GM12878 (cell line): ENCODE measurements around the gene NAA38. TPM values are rescaled to one million over a fixed set of nuclear protein-coding genes. Genes with fewer than 3 reads are reported as not detected.

Experiments
- ATAC-seq: fragments of 200-7000 bp; cut with Tn5 transposase; 3 replicates; pipeline ENCODE4 v1.9.1; 2020; ENCODE audit warnings: mild to moderate bottlenecking, moderate library complexity
- BruUV-seq: library from RNA; stranded (reverse); fragments of 400-500 nt; replicated peaks from 2 replicates; lab custom pipeline; 2021; lab: Mats Ljungman, UMichigan
- CTCF ChIA-PET: fragments of 300-600 bp; sonication (Branson Sonifier 250); formaldehyde crosslinking; extraction: SDS; loops from one replicate; lab custom pipeline; 2021; ENCODE audit warnings: inconsistent platforms; lab: Yijun Ruan, JAX
- POLR2A ChIA-PET: fragments of 350-600 bp; formaldehyde crosslinking; extraction: SDS; loops from one replicate; lab custom pipeline; 2021; ENCODE audit warnings: inconsistent platforms; lab: Charles Lee
- RAD21 ChIA-PET: fragments of 300-600 bp; sonication (Branson Sonifier 250); formaldehyde crosslinking; loops from one replicate; lab custom pipeline; 2023; ENCODE audit warnings: antibody characterized with exemption; ENCODE audit not compliant: unreplicated experiment; lab: Charles Lee
- SMC1A ChIA-PET: fragments of 300-600 bp; sonication (Branson Sonifier 250); formaldehyde crosslinking; loops from one replicate; lab custom pipeline; 2023; ENCODE audit not compliant: unreplicated experiment, uncharacterized antibody; lab: Charles Lee
- DNase-seq: peaks from one replicate; pipeline ENCODE4 v3.0.0-alpha.2; 2011; ENCODE audit warnings: low read depth, low spot score
- FAIRE-seq: peaks from 3 replicates; lab custom pipeline; 2011; peaks lifted over from hg19 to GRCh38; lab: Jason Lieb, UNC
- H2AFZ ChIP-seq: 2 replicates; pipeline ENCODE4 v1.6.0; 2011; ENCODE audit warnings: low read depth, low read length, control low read depth; ENCODE audit not compliant: control insufficient read depth
- H3K27ac ChIP-seq: 2 replicates; pipeline ENCODE4 v1.5.1; 2011; ENCODE audit warnings: control low read depth; ENCODE audit not compliant: control insufficient read depth, insufficient read depth
- H3K27me3 ChIP-seq, 2 experiments: replicated peaks in 1 of 2; 2 replicates each; pipeline versions ENCODE4 v1.6.0 to v1.6.1; 2011; ENCODE audit warnings: low read length in 1 of 2; ENCODE audit not compliant: control insufficient read depth in 2 of 2, insufficient read depth in 2 of 2
- H3K36me3 ChIP-seq, 2 experiments: 2 replicates each; pipeline ENCODE4 v1.5.1; 2011; ENCODE audit warnings: low read length in 1 of 2; ENCODE audit not compliant: control insufficient read depth in 2 of 2, insufficient read depth in 2 of 2
- H3K4me1 ChIP-seq: 2 replicates; pipeline ENCODE4 v1.6.1; 2011; ENCODE audit warnings: mild to moderate bottlenecking, low read length, moderate library complexity, mixed read lengths; ENCODE audit not compliant: control insufficient read depth, insufficient read depth
- H3K4me2 ChIP-seq: 2 replicates; pipeline ENCODE4 v1.6.0; 2011; ENCODE audit warnings: control low read depth; ENCODE audit not compliant: control insufficient read depth, insufficient read depth
- H3K4me3 ChIP-seq: fragments of 200-600 bp; sonication (generic); 2 replicates; pipeline ENCODE4 v1.5.1; 2016
- H3K79me2 ChIP-seq: 2 replicates; pipeline ENCODE4 v1.6.0; 2011; ENCODE audit warnings: low read length; ENCODE audit not compliant: control insufficient read depth, insufficient read depth
- H3K9ac ChIP-seq: 2 replicates; pipeline ENCODE4 v1.8.0; 2011; ENCODE audit warnings: low read length, control low read depth, mixed read lengths; ENCODE audit not compliant: control insufficient read depth, insufficient read depth
- H3K9me3 ChIP-seq: replicated peaks from 3 replicates; pipeline ENCODE4 v1.5.1; 2011; ENCODE audit warnings: mild to moderate bottlenecking, low read length; ENCODE audit not compliant: control insufficient read depth, insufficient read depth
- H4K20me1 ChIP-seq: 2 replicates; pipeline ENCODE4 v1.6.0; 2011; ENCODE audit not compliant: control insufficient read depth, insufficient read depth
- BMI1 ChIP-seq: fragments of 450-650 bp; IDR thresholded peaks from 2 replicates; pipeline ENCODE4 v1.6.1; 2016; ENCODE audit warnings: mild to moderate bottlenecking, moderate library complexity, borderline replicate concordance
- CBFB ChIP-seq: IDR thresholded peaks from 2 replicates; pipeline ENCODE4 v1.6.1; 2016; ENCODE audit warnings: antibody characterized with exemption, low read depth
- CBX5 ChIP-seq: sonication (generic); IDR thresholded peaks from 2 replicates; pipeline ENCODE4 v1.6.1; 2016; ENCODE audit warnings: low read depth, moderate library complexity, mild to moderate bottlenecking, inconsistent platforms
- CEBPB ChIP-seq, 2 experiments: fragments of 150-350 bp in 1 of 2; IDR thresholded peaks; 2 replicates each; pipeline ENCODE4 v1.6.1; 2012 to 2014; ENCODE audit warnings: low read depth in 2 of 2, low read length in 2 of 2, borderline replicate concordance in 1 of 2, inconsistent platforms in 1 of 2
- CHD4 ChIP-seq: fragments of 200-600 bp; sonication (generic); IDR thresholded peaks from 2 replicates; pipeline ENCODE4 v1.6.1; 2016; ENCODE audit warnings: mild to moderate bottlenecking
- DPF2 ChIP-seq: fragments of 450-650 bp; IDR thresholded peaks from 2 replicates; pipeline ENCODE4 v1.6.1; 2017; ENCODE audit warnings: mild to moderate bottlenecking
- FOS ChIP-seq: IDR thresholded peaks from 3 replicates; pipeline ENCODE4 v1.6.1; 2011; ENCODE audit warnings: borderline replicate concordance; ENCODE audit not compliant: insufficient read length; ENCODE audit errors: extremely low read depth
- MTA3 ChIP-seq: IDR thresholded peaks from 2 replicates; pipeline ENCODE4 v1.6.1; 2012; ENCODE audit warnings: low read length, inconsistent platforms, borderline replicate concordance
- NFYA ChIP-seq: IDR thresholded peaks from 2 replicates; pipeline ENCODE4 v1.6.1; 2011; ENCODE audit warnings: low read depth, mild to moderate bottlenecking, low read length, improper control_type of control experiment, borderline replicate concordance
- NR2C2 ChIP-seq: IDR thresholded peaks from 2 replicates; pipeline ENCODE4 v1.6.1; 2011; ENCODE audit warnings: borderline replicate concordance, low read depth; ENCODE audit not compliant: control insufficient read depth, insufficient read length
- PML ChIP-seq: IDR thresholded peaks from 2 replicates; pipeline ENCODE4 v1.6.1; 2012; ENCODE audit warnings: low read length, inconsistent platforms
- POLR2AphosphoS2 ChIP-seq: IDR thresholded peaks from 2 replicates; pipeline ENCODE4 v1.6.1; 2011; ENCODE audit warnings: low read depth, mild to moderate bottlenecking, low read length, improper control_type of control experiment, moderate library complexity
- RCOR1 ChIP-seq: conservative IDR thresholded peaks from 2 replicates; pipeline ENCODE4 v1.6.1; 2012; ENCODE audit warnings: low read depth, low read length, improper control_type of control experiment
- SMC3 ChIP-seq: IDR thresholded peaks from 2 replicates; pipeline ENCODE4 v1.6.1; 2011; ENCODE audit warnings: low read length, improper control_type of control experiment, borderline replicate concordance
- TARDBP ChIP-seq: IDR thresholded peaks from 2 replicates; pipeline ENCODE4 v1.6.1; 2016; ENCODE audit warnings: borderline replicate concordance
- TBL1XR1 ChIP-seq: IDR thresholded peaks from 2 replicates; pipeline ENCODE4 v1.6.1; 2012; ENCODE audit warnings: low read depth, low read length, improper control_type of control experiment
- WGBS: methylation state at CpG from one replicate; pipeline ENCODE4 v1.1.6; 2016; ENCODE audit warnings: low lambda C conversion rate; ENCODE audit not compliant: insufficient replicate concordance, insufficient coverage; ENCODE audit errors: missing lambda C conversion rate; 5-methylcytosine and 5-hydroxymethylcytosine counted together
- in situ Hi-C: fragments of 300-500 bp; cut with MboI; formaldehyde crosslinking; loops from 9 replicates; pipeline ENCODE4 v1.14.3; 2018; ENCODE audit warnings: mixed read lengths
- intact Hi-C: fragments of 100-400 bp; cut with micrococcal nuclease; formaldehyde crosslinking; loops from one replicate; pipeline ENCODE4 v1.14.2; 2022; ENCODE audit not compliant: unreplicated experiment
- polyA plus RNA-seq, 11 experiments: library from polyadenylated mRNA; depleted of rRNA in 4 of 11; unstranded in 6 of 11; stranded (reverse) in 5 of 11; fragments of >200 nt; fragmentation: Nextera tagmentation in 4 of 11; fragmentation: Illumina TruSeq in 1 of 11; extraction: Ambion mirVana in 4 of 11; extraction: Trizol in 1 of 11; gene quantifications; 1 replicate in 1 of 11; 2 replicates in 10 of 11; pipeline versions ENCODE4 v1.2.1 to v1.2.3, GENCODE V29; 2011 to 2016; ENCODE audit warnings: inconsistent platforms in 2 of 11, missing spikeins in 2 of 11, low read depth in 1 of 11
- total RNA-seq, 4 experiments: library from RNA; depleted of rRNA in 3 of 4; stranded (reverse); fragments of >200 nt in 3 of 4; fragmentation: Illumina TruSeq in 1 of 4; extraction: Trizol in 1 of 4; gene quantifications; 2 replicates each; pipeline versions ENCODE4 v1.2.1 to v1.2.3, GENCODE V29; 2013 to 2021
- TF ChIP-seq, protein P1 (sequence below): IDR thresholded peaks from 2 replicates; pipeline ENCODE4 v1.6.1; 2011; ENCODE audit warnings: borderline replicate concordance, low read depth, mild to moderate bottlenecking, moderate library complexity, mixed read lengths, low read length; ENCODE audit not compliant: insufficient read depth; ENCODE audit errors: extremely low read length

Gene NAA38
- total and polyA plus RNA-seq, 10 of the 15 experiments (the other 5 are each of a cell fraction or from before 2014, with no cell fraction given): 31.5 to 337 (median 215) TPM

GRCh38 chr17:7854851-7855659 lies 2.3 kb downstream of the NAA38 start, which contains the start of gene TMEM88:
TSS of gene TMEM88 (plus strand) at chr17:7855066. CDS start at chr17:7855075, 9 bp downstream.
- intact Hi-C loops: loop anchor here (5.0 kb wide), 1 partner anchor 168 kb away; the partner anchor contains the start of genes TP53 and WRAP53
- H3K4me1 ChIP-seq: peaks cover 30% of the 10 kb centered on the region
- in situ Hi-C loops: no loop called here
- FAIRE-seq (no peak), DNase-seq (no peak), ATAC-seq (no peak)
- H3K27ac ChIP-seq: peak within 1 kb of the TSS; percentile 96; the same call in 1 of the 2 replicates
- no peaks in the 10 kb centered on the region for H3K27me3 ChIP-seq
- H4K20me1 ChIP-seq: no peaks in the 10 kb centered on the region; the same call in 1 of the 2 replicates
- no TSS peak for BruUV-seq
- no peaks in the 10 kb centered on the region for H3K9me3 ChIP-seq
- no peak within 1 kb of the TSS for H2AFZ ChIP-seq
- SMC1A ChIA-PET: interaction anchor here (0.6 kb wide), 1 partner anchor 17 kb away, joined by 3 read pairs; no protein-coding TSS in a partner anchor
- CTCF ChIA-PET: interaction anchor here (1.0 to 2.6 kb wide), 6 partner anchors 15 to 203 kb away, joined by 4 to 28 read pairs (median 16); no protein-coding TSS in a partner anchor
- peaks cover 8 to 12% of the 10 kb centered on the region in 2 experiments; a peak in 3 of 4 replicates for H3K36me3 ChIP-seq
- peaks cover 17% of the 10 kb centered on the region for H3K79me2 ChIP-seq
- POLR2A ChIA-PET: no interaction called here
- H3K9ac ChIP-seq: peak within 1 kb of the TSS; percentile 86; the same call in 1 of the 2 replicates
- WGBS: 90% methylated on average over 52 of the region's 57 CpGs
- H3K4me3 ChIP-seq: peak within 1 kb of the TSS; percentile 96
- H3K4me2 ChIP-seq: peak within 1 kb of the TSS; percentile 92
- RAD21 ChIA-PET: interaction anchor here (2.3 to 3.1 kb wide), 2 partner anchors 11 to 19 kb away, joined by 16 to 44 read pairs; partner anchors contain the start of gene KDM6B
- TF ChIP-seq MTA3 (no peak), FOS (no peak), POLR2AphosphoS2 (no peak; the same call in none of the 2 replicates), SMC3 (no peak), CEBPB (IDR thresholded peaks at IDR 0.05; ENCODE audit: borderline replicate concordance in 1 of 2, low read depth in 2 of 2, low read length in 2 of 2) (no peak), TARDBP (0 out of 2 replicates have a peak, but pooled peaks have one; percentile 22), CBX5 (no peak), BMI1 (no peak), DPF2 (no peak), NFYA (no peak), TBL1XR1 (no peak), RCOR1 (no peak), CBFB (no peak), CHD4 (no peak), PML (0 out of 2 replicates have a peak, but pooled peaks have one; percentile 32), NR2C2 (no peak)
- TF ChIP-seq, protein P1, sequence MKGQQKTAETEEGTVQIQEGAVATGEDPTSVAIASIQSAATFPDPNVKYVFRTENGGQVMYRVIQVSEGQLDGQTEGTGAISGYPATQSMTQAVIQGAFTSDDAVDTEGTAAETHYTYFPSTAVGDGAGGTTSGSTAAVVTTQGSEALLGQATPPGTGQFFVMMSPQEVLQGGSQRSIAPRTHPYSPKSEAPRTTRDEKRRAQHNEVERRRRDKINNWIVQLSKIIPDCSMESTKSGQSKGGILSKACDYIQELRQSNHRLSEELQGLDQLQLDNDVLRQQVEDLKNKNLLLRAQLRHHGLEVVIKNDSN: no peak
- TF ChIP-seq, all 136 proteins: peak for 2
